SH-SY5Y (cell line): ENCODE results near the gene SMYD4.

Source experiments
- GATA2 ChIP-seq: IDR thresholded peaks from 2 replicates; pipeline ENCODE4 v1.6.1; 2011; ENCODE audit warnings: mild to moderate bottlenecking, low read depth, low read length
- GATA3 ChIP-seq: IDR thresholded peaks from 2 replicates; pipeline ENCODE4 v1.6.1; 2011; ENCODE audit warnings: low read depth, mild to moderate bottlenecking, low read length, moderate library complexity

DNA sequence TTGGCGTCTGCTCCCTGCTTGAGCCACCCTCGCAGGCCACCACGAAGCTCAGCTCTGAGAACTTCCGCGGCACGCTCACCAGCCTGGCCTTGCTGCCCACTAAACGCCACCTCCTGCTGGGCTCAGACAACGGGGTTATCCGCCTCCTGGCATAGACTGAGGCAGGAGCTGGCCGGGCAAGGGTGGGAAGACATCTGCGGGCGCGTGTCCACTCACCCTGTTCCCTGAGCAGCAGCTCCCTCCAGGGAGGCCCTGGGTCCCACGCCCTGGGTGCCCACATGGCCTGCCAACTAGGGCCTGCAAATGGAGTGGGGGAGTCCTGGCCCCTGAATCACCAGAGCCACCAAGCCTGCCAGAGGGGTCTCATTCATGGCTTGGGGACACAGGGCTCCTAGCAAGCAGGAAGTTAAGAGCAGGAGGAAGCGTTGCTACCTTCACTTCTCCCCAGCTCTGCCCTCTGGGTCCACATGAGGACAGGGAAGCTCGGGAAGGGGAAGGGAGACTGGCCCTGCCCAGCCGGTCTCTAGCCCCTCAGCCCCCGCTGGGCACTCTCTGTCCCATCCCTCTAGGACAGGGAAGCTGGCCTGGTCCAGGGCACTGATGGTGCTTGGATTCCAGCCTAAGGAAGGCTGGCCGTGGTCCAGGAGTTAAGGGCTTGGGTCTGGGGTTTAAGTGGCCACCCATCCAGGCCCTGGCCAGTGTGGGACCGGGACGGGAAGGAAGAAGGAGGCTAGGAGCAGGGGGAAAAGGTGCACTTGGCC lies 92.0 kb downstream of the SMYD4 start:
- TF ChIP-seq GATA3 (no peak), GATA2 (no peak)
